GM12878 (cell line): ENCODE results near the gene C4orf33.

Source experiments
- EZH2 ChIP-seq: IDR thresholded peaks from 2 replicates; pipeline ENCODE4 v1.6.1; 2012; ENCODE audit warnings: low read depth, mild to moderate bottlenecking, control low read depth, inconsistent platforms, low read length, borderline replicate concordance; ENCODE audit not compliant: control insufficient read depth
- HCFC1 ChIP-seq: fragments of 150-350 bp; IDR thresholded peaks from 2 replicates; pipeline ENCODE4 v1.6.1; 2014; ENCODE audit warnings: low read length
- POLR2AphosphoS5 ChIP-seq: IDR thresholded peaks from 2 replicates; pipeline ENCODE4 v1.6.1; 2011; ENCODE audit warnings: mild to moderate bottlenecking, low read length, inconsistent platforms
- ZNF24 ChIP-seq: fragments of 450-650 bp; IDR thresholded peaks from 2 replicates; pipeline ENCODE4 v1.6.1; 2017; ENCODE audit warnings: antibody characterized with exemption, mild to moderate bottlenecking
- TF ChIP-seq, protein P1 (sequence below): IDR thresholded peaks from 2 replicates; pipeline ENCODE4 v1.6.1; 2011; ENCODE audit warnings: borderline replicate concordance, low read depth, mild to moderate bottlenecking, moderate library complexity, mixed read lengths, low read length; ENCODE audit not compliant: insufficient read depth; ENCODE audit errors: extremely low read length
- TF ChIP-seq, protein P2 (sequence below), 3 experiments: IDR thresholded peaks in 2 of 3; conservative IDR thresholded peaks in 1 of 3; 2 replicates each; pipeline ENCODE4 v1.5.1; 2011; ENCODE audit warnings: low read depth in 3 of 3, low read length in 3 of 3, mild to moderate bottlenecking in 3 of 3, control low read depth in 2 of 3, moderate library complexity in 2 of 3, inconsistent platforms in 1 of 3, mixed read lengths in 1 of 3; ENCODE audit not compliant: control insufficient read depth in 2 of 3, insufficient read depth in 1 of 3; ENCODE audit errors: extremely low read depth in 1 of 3
- TF ChIP-seq, protein P3 (sequence below): IDR thresholded peaks from 2 replicates; pipeline ENCODE4 v1.6.1; 2012; ENCODE audit warnings: mild to moderate bottlenecking, low read depth, low read length

DNA sequence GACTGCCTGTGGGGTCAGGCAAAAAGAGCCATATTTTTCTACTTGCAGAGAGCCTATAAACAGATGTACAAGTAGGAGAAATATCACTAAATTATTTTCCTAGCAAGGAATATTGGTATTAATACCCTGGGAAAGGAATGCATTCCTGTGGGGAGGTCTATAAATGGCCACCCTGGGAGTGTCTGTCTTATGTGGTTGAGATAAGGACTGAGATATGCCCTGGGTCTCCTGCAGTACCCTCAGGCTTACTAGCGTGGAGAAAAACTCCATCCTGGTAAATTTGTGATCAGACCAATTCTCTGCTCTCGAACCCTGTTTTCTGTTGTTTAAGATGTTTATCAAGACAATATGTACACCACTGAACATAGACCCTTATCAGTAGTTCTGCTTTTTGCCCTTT lies 35.4 kb downstream of the C4orf33 start:
- TF ChIP-seq HCFC1 (no peak), ZNF24 (no peak), EZH2 (no peak), POLR2AphosphoS5 (no peak)
- TF ChIP-seq, protein P1, sequence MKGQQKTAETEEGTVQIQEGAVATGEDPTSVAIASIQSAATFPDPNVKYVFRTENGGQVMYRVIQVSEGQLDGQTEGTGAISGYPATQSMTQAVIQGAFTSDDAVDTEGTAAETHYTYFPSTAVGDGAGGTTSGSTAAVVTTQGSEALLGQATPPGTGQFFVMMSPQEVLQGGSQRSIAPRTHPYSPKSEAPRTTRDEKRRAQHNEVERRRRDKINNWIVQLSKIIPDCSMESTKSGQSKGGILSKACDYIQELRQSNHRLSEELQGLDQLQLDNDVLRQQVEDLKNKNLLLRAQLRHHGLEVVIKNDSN, result no peak
- TF ChIP-seq, protein P2, sequence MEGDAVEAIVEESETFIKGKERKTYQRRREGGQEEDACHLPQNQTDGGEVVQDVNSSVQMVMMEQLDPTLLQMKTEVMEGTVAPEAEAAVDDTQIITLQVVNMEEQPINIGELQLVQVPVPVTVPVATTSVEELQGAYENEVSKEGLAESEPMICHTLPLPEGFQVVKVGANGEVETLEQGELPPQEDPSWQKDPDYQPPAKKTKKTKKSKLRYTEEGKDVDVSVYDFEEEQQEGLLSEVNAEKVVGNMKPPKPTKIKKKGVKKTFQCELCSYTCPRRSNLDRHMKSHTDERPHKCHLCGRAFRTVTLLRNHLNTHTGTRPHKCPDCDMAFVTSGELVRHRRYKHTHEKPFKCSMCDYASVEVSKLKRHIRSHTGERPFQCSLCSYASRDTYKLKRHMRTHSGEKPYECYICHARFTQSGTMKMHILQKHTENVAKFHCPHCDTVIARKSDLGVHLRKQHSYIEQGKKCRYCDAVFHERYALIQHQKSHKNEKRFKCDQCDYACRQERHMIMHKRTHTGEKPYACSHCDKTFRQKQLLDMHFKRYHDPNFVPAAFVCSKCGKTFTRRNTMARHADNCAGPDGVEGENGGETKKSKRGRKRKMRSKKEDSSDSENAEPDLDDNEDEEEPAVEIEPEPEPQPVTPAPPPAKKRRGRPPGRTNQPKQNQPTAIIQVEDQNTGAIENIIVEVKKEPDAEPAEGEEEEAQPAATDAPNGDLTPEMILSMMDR (IDR thresholded peaks at IDR 0.05 in 2 of 3, conservative IDR thresholded peaks at IDR 0.05 in 1 of 3; ENCODE audit: control insufficient read depth in 2 of 3, extremely low read depth in 1 of 3, insufficient read depth in 1 of 3, low read depth in 3 of 3, low read length in 3 of 3), result no peak
- TF ChIP-seq, protein P3, sequence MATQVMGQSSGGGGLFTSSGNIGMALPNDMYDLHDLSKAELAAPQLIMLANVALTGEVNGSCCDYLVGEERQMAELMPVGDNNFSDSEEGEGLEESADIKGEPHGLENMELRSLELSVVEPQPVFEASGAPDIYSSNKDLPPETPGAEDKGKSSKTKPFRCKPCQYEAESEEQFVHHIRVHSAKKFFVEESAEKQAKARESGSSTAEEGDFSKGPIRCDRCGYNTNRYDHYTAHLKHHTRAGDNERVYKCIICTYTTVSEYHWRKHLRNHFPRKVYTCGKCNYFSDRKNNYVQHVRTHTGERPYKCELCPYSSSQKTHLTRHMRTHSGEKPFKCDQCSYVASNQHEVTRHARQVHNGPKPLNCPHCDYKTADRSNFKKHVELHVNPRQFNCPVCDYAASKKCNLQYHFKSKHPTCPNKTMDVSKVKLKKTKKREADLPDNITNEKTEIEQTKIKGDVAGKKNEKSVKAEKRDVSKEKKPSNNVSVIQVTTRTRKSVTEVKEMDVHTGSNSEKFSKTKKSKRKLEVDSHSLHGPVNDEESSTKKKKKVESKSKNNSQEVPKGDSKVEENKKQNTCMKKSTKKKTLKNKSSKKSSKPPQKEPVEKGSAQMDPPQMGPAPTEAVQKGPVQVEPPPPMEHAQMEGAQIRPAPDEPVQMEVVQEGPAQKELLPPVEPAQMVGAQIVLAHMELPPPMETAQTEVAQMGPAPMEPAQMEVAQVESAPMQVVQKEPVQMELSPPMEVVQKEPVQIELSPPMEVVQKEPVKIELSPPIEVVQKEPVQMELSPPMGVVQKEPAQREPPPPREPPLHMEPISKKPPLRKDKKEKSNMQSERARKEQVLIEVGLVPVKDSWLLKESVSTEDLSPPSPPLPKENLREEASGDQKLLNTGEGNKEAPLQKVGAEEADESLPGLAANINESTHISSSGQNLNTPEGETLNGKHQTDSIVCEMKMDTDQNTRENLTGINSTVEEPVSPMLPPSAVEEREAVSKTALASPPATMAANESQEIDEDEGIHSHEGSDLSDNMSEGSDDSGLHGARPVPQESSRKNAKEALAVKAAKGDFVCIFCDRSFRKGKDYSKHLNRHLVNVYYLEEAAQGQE, result no peak
